Neural progenitor cell (in vitro differentiated cells): ENCODE measurements around the gene IKZF5.

Source experiments
- EZH2 ChIP-seq: fragments of 200-600 bp; sonication (generic); IDR thresholded peaks from 2 replicates; pipeline ENCODE4 v1.6.1; 2017; ENCODE audit warnings: antibody characterized with exemption, mild to moderate bottlenecking, moderate library complexity
- EZH2phosphoT487 ChIP-seq: fragments of 200-600 bp; sonication (generic); IDR thresholded peaks from 2 replicates; pipeline ENCODE4 v1.6.1; 2017; ENCODE audit warnings: antibody characterized with exemption
- TF ChIP-seq, protein P1 (sequence below): fragments of 200-600 bp; sonication (generic); IDR thresholded peaks from 2 replicates; pipeline ENCODE4 v1.5.1; 2017; ENCODE audit warnings: antibody characterized with exemption, mild to moderate bottlenecking

DNA sequence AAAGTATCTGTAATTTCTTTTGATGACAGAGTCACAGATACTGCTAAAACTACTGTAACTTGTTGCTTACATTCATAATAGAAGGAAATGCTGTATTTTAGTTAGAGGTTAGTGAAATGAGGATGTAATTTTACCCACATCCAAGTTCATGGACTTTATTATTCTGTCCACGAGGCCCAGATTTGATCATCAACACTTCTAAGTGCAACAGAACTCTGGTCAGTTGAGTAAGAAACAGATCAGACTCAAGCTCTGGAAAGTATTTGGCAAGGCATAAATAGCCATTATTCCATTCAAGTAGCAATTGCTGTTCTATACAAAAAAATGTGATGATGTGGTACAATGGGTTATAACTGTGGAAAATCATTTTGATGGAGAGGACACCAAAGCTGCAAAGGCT lies 22.5 kb upstream of the IKZF5 start:
- TF ChIP-seq, protein P1, sequence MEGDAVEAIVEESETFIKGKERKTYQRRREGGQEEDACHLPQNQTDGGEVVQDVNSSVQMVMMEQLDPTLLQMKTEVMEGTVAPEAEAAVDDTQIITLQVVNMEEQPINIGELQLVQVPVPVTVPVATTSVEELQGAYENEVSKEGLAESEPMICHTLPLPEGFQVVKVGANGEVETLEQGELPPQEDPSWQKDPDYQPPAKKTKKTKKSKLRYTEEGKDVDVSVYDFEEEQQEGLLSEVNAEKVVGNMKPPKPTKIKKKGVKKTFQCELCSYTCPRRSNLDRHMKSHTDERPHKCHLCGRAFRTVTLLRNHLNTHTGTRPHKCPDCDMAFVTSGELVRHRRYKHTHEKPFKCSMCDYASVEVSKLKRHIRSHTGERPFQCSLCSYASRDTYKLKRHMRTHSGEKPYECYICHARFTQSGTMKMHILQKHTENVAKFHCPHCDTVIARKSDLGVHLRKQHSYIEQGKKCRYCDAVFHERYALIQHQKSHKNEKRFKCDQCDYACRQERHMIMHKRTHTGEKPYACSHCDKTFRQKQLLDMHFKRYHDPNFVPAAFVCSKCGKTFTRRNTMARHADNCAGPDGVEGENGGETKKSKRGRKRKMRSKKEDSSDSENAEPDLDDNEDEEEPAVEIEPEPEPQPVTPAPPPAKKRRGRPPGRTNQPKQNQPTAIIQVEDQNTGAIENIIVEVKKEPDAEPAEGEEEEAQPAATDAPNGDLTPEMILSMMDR, result no peak
- TF ChIP-seq EZH2phosphoT487 (no peak), EZH2 (no peak)
